Epithelial cell of proximal tubule (primary cell): ENCODE measurements around the gene TSPAN1. TPM values are rescaled to one million over a fixed set of nuclear protein-coding genes. Genes with fewer than 3 reads are reported as not detected.

ENCODE experiments used
- DNase-seq: peaks from one replicate; pipeline ENCODE4 v3.0.0-alpha.2; 2011; ENCODE audit warnings: low read depth
- H3K4me3 ChIP-seq: 2 replicates; pipeline ENCODE4 v1.5.1; 2011; ENCODE audit warnings: low read depth, mild to moderate bottlenecking, low read length
- CTCF ChIP-seq: conservative IDR thresholded peaks from 2 replicates; pipeline ENCODE4 v1.5.1; 2012; ENCODE audit warnings: low read depth, mild to moderate bottlenecking, low read length
- total RNA-seq: library from RNA; depleted of rRNA; stranded (reverse); fragments of >200 nt; gene quantifications from 2 replicates; pipeline ENCODE4 v1.2.3, GENCODE V29; 2015

TSPAN1 gene
- total RNA-seq, 1 donor from 2014 or later, result 117 TPM

GRCh38 chr1:46193984-46194570 lies 19.2 kb downstream of the TSPAN1 start:
- H3K4me3 ChIP-seq, result no peak overlapping the region
- DNase-seq, result no peak
- TF ChIP-seq CTCF, result no peak

- TF ChIP-seq CTCF, result no peak
- DNase-seq, result no peak
Observed at GRCh38 chr1:46194641-46195193, 19.8 kb downstream of the TSPAN1 start.

GRCh38 chr1:46196609-46197008 lies 21.7 kb downstream of the TSPAN1 start:
- no peak for DNase-seq
- TF ChIP-seq CTCF, result no peak
- no peak overlapping the region for H3K4me3 ChIP-seq

More at GRCh38 chr1:46194641-46195193, 19.8 kb downstream of the TSPAN1 start:
- no peak overlapping the region for H3K4me3 ChIP-seq

- peak overlapping the region; percentile 93 for H3K4me3 ChIP-seq
- no peak for TF ChIP-seq CTCF
- no peak for DNase-seq
Observed at GRCh38 chr1:46197560-46197963, 22.7 kb downstream of the TSPAN1 start.

GRCh38 chr1:46197964-46198811 lies 23.3 kb downstream of the TSPAN1 start, which contains the start of gene POMGNT1:
Gene POMGNT1, minus strand, starts transcription at chr1:46198434. Its CDS starts 613 bp downstream, at chr1:46197821.
- TF ChIP-seq CTCF, result peak; percentile 45
- no peak for DNase-seq
- peak within 1 kb of the TSS; percentile 93 for H3K4me3 ChIP-seq

- peak overlapping the region; percentile 93 for H3K4me3 ChIP-seq
- TF ChIP-seq CTCF, result no peak
- no peak for DNase-seq
Observed at GRCh38 chr1:46199233-46199749, 24.4 kb downstream of the TSPAN1 start.
